NCI-H526 treated with DMSO at 0.1 percent for 48 hours (cell line): ENCODE results near the gene IGFALS.
"Not testable (repeated sequence)": the region's sequence is repeated elsewhere in the genome, so short reads cannot be mapped to it uniquely, and the experiment has no call there.

Experiments used
- DNase-seq: peaks from one replicate; lab custom pipeline; 2025; lab: John Stamatoyannopoulos, UW

The IGFALS gene

DNA sequence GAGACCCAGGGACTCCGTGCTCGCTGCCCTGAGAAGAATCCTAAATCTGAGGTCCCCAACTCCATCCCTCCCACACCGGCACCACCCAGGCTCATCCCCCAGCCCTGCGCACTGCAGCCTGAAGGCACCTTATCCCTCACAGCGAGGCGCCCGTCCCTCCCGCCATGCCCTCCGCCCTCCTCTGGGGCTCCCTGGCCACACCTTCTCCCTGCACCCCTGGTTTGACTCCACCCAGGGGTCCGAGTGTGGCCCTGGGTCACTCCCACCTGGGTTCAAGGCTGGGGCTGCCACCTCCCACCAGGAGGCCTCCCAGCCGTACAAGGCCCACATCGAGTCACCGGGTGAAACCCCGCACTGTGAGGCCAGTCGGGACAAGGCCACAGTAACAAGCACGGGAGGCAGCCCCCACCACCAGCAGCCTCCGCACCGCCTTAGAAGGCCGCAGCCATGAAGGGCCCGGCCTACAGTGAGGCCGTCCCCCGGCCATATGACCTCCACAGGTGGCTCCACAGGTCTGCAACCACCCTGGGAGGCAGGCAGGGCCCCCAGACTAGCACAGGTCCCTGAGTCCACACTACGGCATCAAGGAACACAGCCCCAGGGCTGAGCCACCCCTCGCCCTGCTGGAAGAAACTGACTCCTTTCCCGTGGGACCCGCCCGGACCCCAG lies 24.8 kb upstream of the IGFALS start:
- DNase-seq = no peak

DNA sequence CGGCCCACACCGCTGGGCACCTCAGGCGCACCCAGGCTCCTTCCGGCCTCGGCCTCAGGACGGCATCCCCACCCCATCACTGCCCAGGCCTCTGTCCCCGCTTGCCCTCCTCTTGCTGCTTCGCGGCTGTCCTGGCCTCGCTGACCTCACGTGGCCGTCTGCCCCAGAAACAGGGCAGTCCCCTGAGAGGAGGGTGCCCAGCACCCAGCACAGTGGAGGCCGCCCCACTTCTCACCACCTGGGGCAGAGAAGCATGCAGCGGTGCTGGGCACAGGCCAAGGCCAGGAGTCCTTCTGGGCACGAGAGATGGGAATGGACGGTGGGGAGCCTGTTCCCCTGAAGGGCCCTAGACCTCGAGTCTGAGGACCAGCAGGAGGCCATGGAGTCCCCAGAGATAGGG lies 24.2 kb upstream of the IGFALS start:
- DNase-seq = no peak

- no peak for DNase-seq
Measured at GRCh38 chr16:1817276-1817589, 23.7 kb upstream of the IGFALS start.

DNA sequence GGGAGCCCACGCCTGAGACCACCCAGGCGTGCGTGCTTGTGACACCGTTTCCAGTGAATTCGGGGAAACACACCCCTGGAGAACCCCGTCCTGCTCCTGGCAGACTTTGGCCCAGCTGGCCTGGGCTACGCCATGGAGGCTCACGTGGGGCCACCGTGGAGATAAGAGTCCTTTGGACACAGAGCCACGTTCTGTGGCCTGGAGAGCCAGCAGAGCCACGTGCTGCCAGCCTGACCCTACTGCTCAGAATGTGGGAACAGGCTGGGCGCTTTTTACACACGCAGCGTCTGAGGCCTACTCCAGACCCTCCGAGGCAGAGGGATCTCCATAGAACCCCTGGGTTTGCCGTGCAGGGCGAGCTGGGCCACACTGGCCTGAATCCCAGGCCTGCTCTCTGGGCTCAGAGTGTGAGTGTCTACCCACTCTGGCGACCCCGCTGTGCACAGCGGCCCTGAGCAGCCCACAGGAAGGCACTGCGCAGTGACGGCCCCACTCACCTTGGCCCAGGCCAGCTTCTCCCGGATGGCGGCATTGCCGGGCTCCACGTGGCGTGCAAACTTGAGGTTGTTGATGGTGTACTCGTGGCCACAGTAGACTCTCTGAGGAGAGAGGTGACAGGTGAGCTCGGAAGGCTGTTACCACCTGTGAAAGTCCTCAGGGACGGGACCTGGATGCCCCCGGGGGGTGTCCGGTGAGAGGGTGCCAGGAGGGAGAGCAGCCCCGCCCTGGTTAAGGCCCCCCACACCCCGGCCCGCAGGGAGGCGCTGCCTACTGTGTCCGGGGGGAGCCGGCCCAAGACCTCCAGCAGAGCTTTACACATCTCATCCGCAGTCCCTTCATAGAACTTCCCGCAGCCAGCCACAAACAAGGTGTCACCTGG lies 23.1 kb upstream of the IGFALS start:
- no peak for DNase-seq

GRCh38 chr16:1815461-1815860 lies 22.0 kb upstream of the IGFALS start:
- DNase-seq = no peak

- DNase-seq = peak; percentile 0
Measured at GRCh38 chr16:1812732-1813163, 19.2 kb upstream of the IGFALS start.

- no peak for DNase-seq
Measured at GRCh38 chr16:1810536-1810935, 17.0 kb upstream of the IGFALS start.

DNA sequence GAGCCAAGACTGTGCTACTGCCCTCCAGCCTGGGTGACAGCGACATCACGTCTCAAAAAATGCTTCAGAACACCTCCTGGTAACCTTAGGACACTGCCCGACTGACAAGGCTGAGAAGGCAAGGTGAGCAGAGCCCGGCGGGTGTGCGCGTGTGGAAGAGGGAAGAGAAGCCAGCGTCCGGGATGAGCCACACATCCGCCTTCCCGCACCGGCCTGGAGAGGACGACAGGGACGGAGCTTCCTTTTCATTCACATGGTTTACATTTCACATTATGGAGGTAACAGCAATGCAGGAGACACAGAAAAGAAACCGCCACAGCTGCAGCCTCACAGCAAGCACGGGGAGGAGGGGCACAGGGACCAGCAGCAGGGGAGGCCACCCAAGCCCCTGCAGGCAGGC lies 16.6 kb upstream of the IGFALS start:
- DNase-seq = no peak

- no peak for DNase-seq
Measured at GRCh38 chr16:1809281-1809801, 15.8 kb upstream of the IGFALS start.

DNA sequence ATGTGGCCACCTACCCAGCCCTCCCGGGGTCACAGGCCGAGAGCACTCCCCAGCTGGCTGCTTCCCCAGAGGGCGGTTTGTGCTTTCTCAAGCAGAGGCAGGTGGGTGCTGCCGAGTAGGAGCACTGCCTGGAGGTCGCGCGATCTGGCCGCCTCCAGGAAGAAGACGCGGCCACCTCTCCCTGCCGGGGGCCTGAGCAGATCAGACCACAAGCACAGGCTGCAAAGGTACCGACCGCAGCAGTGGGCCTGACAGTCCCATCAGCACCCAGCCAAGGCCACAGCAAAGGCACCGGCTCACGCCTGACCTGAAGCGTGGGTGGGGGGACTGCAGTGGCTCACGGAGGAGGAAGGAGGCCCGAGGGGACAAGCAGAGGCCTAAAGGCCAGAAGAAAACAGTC lies 15.2 kb upstream of the IGFALS start:
- DNase-seq = no peak

DNA sequence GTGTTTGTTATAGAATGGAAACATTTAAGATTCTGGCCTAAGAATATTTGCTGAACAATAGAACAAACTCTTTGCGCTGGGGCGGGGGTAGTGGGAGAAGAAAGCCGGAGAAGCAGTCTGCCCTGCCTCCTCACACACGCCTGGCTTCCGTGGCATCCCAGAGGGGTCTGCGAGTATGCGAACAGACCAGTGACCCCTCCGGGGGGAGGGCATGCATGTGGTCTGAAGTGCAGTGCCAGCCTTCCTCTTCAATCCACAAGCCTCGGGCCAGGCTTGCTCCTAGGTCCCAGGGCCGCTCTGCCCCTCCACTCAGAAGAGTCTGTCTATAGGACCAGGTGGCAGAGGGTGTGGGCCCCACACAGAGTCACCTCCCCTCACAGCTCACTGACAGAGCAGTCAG lies 14.1 kb upstream of the IGFALS start:
- no peak for DNase-seq

GRCh38 chr16:1800701-1801100 lies 7.2 kb upstream of the IGFALS start:
- DNase-seq = no peak

DNA sequence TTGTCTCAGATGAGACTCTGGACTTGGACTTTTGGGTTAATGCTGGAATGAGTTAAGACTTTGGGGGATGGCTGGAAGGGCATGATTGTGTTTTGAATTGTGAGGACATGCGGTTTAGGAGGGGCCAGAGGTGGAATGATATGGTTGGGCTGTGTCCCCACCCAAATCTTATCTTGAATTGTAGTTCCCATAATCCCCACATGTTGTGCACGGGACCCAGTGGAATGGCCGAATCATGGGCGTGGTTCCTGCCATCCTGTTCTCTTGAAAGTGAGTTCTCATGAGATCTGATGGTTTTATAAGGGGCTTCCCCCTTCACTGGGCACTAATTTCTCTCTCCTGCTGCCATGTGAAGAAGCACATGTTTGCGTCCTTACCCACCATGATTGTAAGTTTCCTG lies 5.8 kb upstream of the IGFALS start:
- not testable (repeated sequence) for DNase-seq

DNA sequence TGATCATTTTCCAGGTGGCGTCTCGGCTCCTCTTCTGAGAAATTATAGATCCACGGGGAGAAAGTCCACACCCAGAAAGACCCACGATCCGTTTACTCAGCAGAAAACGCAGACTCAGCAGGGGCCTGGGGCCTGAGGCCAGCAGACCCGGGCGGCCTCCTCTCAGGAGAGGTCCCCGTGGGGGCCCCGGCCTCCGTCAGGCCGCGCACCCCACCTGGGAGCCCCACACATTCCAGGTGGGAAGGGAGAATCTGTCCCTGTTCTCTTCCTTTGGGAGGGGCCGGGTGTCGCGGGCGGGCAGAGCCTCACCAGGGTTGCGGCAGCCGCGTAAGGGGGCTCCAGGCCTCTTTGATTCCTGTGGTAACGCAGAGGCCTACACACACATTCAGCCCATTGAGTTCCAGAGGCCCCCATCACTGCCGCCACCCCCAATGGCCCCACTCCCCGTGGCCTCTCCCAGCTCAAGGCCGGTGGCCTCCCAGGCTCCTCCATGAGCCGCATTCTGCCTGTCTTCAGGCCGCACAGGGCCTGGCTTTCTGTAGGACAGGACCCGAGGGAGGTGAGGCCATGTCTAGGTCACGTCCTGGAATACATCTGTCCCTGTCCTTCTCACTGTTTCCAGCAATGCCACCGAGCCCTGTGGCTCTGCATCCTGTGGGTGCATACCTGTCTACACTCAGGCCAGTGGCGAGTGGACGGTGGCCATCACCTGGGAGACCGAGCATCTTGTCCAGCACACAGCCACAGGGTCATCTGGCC lies 1.6 kb upstream of the IGFALS start:
- DNase-seq = no peak

DNA sequence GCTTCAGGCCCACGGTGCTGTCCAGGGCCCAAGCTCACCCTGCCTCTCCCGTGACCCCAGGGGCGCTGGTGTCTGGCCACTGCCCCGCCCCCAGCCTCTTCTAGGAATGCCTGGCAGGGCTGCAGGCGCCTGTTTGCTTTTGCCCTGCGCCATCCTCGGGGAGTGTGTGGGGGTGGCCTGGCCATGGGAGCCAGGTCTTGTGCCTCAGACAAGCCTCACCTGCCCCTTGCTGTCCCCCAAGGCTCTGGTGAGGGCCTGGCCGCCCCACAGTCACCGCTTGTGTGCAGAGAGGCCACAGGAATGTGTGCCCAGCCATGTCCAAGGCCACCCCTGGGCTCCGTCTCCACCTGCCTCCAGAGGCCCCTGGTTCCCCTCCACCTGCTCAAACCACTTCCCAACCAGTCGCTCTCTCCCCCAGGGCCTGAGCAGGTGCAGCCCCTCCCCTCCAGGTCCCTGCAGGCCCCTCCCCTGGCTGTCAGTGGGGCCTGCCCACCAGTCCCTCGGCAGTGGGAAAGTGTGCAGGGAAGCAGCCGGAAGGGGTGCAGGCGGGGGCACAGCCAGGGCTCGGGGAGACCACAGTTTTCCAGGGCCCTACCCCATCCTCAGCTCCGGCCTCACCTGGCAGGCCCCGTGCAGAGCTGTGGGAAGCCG lies 841 bp upstream of the IGFALS start:
- no peak for DNase-seq

GRCh38 chr16:1792836-1793577 lies 498 bp downstream of the IGFALS start:
- DNase-seq = no peak

DNA sequence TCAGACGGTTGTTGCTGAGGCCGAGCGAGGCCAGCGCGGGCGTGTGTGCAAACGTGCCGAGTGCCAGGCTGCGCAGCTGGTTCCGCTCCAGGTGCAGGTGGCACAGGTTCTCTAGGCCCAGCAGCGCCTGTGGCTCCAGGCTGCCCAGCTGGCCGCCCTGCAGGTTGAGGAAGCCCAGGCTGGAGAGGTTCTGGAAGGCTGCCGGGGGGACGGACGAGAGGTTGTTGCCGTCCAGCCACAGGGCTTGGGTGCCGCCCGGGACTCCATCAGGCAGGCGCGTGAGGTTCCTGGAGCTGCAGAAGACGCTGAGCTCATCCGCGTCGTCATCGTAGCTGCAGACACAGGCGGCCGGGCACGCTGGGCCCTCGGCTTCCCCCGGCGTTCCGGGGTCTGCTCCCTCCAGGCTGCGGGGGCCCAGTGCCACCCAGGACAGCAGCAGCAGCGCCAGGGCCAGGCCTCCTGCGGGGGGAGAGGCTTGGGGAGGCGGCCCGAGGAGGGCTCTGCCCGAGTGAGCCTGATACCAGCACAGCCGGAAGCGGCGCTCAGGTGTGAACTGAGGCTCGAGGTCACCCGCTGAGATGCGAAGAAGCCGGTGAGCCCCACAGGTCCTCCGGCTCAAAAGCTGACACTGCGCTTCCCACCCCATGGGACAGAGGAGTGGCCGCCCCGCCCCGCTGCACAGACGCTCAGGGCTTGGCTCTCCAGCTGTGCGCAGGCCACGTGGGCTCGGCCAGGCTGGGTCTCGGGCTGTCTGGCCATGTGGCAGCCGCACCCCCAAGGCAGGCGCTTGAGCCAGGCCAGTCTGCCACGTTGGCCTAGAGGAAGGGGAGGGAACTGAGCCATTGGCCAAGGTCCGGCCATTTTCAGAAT lies 1.3 kb downstream of the IGFALS start:
- DNase-seq = no peak

DNA sequence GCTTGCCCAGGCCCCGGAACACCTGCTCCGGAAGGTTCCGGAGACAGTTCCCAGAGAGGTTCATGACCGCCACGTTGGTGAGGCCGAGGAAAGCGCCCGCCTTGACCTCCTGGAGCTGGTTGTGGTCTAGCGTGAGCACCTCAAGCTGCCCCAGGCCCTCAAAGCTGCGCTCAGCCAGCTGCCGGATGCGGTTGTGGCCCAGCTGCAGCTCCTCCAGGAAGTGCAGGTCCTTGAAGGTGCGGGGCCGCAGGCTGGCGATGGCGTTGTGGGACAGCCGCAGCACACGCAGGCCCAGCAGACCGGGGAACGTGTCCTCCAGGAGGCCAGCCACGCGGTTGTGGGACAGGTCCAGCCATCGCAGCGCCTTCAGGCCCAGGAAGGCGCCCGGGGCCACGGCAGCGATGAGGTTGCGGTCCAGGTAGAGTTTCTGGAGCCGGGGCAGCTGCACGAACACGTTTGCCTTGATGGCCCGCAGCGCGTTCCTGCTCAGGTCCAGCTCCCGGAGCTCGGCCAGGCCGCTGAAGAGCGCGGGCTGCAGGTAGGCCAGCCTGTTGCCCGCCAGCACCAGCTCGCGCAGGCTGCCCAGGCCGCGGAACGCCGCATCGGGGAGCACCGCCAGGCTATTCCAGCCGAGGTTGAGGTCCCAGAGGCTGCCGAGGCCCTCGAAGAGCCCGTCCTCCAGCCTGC lies 2.1 kb downstream of the IGFALS start:
- DNase-seq = no peak

DNA sequence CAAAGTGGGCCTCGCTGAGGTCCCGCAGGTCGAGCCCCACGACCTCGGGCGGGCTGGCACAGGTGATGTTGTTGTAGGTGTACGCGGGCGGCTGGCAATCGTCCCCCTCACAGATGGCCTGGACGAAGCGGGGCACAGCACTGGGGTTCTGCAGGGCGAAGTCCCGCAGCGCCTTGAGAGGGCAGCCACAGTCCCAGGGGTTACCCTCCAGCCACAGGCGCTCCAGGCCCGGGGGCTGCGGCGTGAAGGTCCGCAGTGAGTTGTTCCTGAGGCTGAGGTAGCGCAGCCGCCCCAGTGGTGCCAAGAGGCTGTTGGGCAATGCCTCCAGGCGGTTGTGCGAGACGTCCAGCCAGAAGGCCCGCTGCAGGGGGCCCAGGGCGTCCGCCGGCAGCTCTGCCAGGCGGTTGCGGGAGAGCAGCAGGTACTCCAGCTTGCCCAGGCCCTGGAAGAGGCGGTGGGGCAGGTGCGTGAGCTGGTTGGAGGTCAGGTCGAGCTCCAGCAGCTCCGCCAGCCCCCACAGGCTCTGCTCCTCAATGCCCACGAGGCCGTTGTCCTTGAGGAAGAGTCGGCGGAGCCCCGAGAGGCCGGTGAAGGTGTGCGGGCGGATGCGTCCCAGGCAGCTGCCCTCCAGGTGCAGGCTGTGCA lies 2.8 kb downstream of the IGFALS start:
- DNase-seq = no peak
